Inferior parietal cortex (tissue), 1 donor: ENCODE results near the gene ZNF445.
"Not testable (repeated sequence)": the region's sequence is repeated elsewhere in the genome, so short reads cannot be mapped to it uniquely, and the experiment has no call there.

Source experiments
- DNase-seq: peaks from one replicate; pipeline ENCODE4 v3.0.0-alpha.2; 2016; ENCODE audit errors: extremely low spot score

Gene ZNF445

DNA sequence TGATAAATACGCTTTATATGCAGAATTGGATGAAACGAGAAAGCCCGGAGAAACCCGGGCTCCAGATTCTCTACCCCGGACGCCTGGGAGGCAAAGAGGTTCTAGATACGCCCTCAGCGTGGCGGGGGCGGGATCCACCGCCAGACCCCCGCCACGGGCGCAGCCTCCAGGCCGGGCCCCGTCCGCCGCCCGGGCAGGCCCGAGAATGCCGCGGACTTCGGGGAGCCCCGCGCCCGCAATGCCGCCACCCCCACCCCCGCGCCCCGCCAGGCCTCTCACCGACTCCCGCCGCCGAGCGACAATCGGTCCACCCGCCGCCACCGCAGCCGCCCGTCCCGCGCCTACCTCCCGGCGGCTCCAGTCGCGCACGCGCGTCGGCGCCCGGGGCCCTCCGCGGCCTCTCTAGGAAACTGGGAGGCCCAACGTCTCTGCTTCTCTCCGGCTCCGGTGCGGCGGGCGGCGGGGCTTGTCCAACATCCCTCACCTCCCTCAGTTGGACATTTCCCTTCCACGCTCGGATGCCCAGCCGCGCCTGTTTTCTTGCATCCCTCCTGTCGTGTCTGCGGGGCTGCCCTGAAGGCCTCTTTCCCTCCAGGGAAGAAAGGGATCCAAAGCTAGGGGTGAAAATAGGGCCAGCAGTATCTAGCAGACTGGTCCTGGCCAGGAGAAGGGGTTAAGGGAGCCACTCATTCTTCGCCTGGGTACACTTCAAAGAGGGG, at the start of gene ZNF445:
Gene ZNF445 (minus strand): TSS at position 359 of the 719 bp plus-strand sequence. CDS start 22,121 bp downstream, outside the sequence.
- DNase-seq, result peak; percentile 83

DNA sequence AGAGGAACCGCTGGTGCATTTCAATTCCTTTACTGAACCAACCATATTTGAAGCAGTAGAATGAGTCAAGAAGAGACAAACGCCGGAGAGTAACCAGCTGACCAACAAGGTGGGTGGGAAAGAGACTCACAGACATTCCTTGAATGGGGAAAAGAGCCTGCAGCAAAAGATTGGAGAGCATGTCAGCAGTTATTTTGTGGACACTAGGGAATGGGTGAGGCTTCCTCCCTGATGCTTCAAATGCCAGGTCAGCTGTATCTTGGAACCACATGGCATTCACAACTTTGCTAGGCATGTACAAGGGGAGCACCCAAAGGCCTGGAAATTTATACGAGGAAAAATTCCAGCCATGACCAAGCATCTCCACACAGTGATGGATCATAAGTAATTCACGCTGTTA, 47.6 kb upstream of the ZNF445 start:
- DNase-seq, result no peak

- no peak for DNase-seq
Measured at GRCh38 chr3:44522494-44522933, 45.0 kb upstream of the ZNF445 start.

- no peak for DNase-seq
Measured at GRCh38 chr3:44521721-44522120, 44.3 kb upstream of the ZNF445 start.

GRCh38 chr3:44518782-44519156, 41.3 kb upstream of the ZNF445 start:
- DNase-seq, result no peak

GRCh38 chr3:44516230-44516629, 38.8 kb upstream of the ZNF445 start:
- DNase-seq, result no peak

DNA sequence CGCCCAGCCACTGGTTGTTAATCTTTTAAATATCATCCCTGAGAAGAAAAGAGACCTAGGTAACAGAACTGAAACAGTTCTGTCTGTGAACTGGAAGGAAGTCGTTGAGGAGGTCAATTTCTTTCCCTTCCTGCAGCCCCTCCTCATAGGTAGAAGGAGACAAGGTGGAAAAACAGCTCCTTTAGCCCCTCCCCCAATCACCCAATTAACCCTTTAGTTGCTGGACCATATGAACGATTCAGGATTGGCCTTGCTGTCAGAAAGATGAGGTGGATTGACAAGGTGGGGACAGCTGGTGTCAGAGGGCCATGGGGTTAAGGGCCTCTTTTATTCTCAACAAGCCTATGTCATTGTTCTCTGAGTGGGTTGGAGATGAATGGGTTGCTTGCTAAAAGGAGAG, 36.0 kb upstream of the ZNF445 start:
- no peak for DNase-seq

- peak; percentile 6 for DNase-seq
Measured at GRCh38 chr3:44511238-44511566, 33.7 kb upstream of the ZNF445 start.

GRCh38 chr3:44510000-44510368, 32.5 kb upstream of the ZNF445 start:
- peak; percentile 31 for DNase-seq

GRCh38 chr3:44509393-44509921, 32.0 kb upstream of the ZNF445 start:
- DNase-seq, result peak; percentile 7

DNA sequence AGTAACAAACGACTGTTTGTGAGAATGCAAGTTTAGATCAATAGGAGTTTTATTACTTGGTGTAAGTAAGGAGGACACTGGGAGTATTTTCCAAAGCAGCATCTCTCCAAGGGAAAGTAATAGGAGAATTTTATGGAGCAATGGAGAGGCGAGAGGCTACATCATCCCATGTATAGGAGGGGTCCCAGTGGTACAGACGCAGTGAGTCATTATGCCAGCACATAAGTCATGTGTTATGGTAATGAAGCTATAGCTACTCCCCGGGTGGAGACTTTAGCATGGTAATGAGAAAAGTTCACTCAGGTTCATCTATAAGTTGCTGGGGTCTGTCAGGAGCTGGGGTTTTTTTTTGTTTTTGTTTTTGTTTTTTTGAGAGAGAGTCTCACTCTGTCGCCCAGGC, 29.5 kb upstream of the ZNF445 start:
- DNase-seq, result no peak

DNA sequence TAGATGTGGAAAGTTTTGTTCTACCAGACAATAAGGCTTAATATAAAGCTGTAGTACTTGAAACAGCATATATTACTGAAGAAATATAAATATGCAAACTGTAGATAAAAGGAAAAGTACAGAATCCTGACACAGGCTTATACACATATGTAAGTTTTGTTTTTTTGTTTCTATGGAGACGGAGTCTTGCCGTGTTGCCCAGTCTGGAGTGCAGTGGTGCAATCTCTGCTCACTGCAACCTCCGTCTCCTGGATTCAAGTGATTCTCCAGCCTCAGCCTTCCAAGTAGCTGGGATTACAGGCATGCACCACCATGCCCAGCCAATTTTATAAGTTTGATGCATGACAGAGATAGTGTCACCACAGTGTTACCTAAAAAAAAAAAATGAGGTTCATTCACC, 29.1 kb upstream of the ZNF445 start:
- no peak for DNase-seq

DNA sequence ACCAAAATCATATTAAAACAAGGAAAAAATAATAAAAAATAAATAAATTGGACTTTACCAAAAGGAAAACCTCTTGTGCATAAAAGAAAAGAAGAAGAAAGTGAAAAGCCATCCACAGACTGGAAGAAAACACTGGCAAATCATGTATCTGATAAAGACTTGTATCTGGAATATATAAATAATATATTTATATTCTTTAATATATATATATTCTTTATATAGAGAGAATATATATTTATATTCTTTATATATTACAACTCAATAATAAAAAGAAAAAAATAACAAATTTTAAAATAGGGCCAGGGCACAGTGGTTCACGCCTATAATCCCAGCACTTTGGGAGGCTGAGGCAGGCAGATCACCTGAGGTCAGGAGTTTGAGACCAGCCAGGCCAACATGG, 27.1 kb upstream of the ZNF445 start:
- no peak for DNase-seq

GRCh38 chr3:44503178-44503577, 25.7 kb upstream of the ZNF445 start:
- DNase-seq, result not testable (repeated sequence)

DNA sequence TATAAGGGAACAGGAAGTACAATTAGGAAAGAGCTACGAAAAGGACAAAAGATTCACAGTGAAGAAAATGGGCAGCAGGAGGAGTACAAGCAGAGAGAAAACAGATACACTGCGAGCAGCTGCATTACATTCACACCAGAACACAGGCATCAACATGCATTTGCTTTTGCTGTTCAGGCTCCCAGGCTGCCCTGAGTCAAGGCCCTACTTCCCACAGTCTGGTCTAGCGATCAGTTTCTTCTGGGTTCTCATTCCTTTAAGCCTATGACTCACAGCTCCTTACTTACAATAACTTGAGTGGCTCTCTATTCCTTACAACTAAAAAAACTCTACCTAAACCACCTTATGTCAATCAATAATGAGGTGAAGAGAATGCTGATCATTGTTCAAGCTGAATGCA, 24.5 kb upstream of the ZNF445 start:
- DNase-seq, result no peak

GRCh38 chr3:44499899-44500168, 22.4 kb upstream of the ZNF445 start:
- not testable (repeated sequence) for DNase-seq

- no peak for DNase-seq
Measured at GRCh38 chr3:44499149-44499898, 21.9 kb upstream of the ZNF445 start.

DNA sequence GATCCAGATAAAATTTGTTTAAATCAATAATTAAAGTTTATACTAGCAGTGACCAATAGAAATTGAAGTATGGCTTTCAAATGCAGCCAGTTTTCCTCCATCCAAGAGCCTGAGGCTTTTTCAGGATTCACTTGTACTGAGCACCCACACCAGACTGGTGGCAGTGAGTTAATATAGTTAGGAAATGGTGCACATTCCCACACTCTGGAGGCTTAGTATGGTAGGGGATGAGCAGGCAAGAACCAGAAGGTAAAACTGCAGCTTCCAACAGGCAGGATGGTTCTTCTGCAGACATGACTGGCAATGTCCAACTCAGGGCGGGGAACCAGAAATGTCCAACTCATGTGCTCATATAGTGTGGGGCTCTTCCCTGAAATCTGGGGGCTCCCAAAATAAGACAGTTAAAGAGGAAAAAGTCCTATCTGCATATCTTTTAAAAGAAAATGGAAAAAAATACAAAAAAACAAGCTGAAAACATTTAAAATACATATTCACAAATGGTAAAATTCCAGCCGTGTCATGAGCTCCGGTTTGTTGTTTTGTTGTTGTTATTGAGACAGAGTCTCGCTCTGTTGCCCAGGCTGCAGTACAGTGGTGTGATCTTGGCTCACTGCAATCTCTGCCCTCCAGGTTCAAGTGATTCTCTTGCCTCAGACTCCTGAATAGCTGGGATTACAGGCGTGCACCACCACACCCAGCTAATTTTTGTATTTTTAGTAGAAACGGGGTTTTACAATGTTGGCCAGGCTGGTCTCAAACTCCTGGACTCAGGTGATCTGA, 18.4 kb upstream of the ZNF445 start:
- DNase-seq, result no peak

DNA sequence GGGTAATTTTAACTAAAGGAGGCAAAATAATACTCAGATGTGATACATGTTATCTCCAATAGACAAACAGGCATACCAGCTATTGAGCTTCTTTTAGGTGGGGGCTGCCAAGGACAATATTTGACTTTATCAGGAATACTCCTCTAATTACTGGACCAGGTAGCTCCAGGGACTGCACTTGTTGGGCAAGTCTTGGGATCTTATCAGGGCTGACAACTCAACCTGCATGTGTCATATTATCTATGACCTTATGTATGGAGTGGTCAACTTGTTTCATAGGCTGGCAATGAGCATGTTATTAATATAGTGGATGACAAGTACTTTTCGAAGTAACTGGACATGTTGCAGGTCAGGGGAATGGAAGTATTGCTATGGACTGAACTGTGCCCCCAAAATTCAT, 15.0 kb upstream of the ZNF445 start:
- DNase-seq, result no peak

DNA sequence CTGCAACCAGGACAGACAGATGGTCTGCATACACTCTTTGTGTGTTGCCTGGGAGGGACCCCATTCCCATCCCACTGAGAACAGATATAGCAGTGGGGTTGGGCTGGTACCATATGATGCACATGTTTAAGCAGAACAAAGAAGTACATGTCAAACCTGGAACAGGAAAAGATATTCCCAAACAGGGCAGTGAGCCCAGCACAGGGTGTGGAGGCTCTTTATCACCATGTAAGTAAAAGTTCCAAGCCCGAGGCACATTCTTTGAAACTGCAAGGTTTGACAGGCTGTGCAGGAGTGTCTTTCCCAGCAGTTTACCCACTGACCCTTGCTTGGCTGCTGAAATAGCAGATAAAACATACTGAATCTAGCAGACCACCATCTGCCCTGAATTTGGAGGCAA, 5.3 kb upstream of the ZNF445 start:
- no peak for DNase-seq

DNA sequence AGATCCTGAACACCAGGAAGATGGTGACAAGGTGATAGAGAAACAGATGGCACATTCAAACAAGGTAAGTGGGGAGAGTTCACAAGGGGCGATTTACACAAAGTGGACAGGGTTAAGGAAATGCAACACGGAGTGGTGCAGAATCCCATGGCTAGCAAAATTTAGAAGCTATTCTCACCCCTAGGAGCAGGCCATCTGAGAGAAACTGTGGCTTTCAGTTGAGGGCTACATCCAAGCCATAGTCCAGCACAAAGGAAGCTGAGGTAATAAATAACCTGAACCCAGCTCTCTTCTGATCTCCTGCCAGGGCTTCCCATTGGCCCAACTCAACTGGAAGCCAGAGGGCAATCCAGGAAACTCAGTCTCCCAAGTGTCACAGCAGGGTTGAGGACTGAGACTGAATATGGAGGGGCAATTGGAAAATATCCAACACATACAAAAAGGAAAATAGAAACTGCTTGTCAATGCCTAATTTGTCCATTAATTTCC, 1.2 kb upstream of the ZNF445 start:
- DNase-seq, result no peak

DNA sequence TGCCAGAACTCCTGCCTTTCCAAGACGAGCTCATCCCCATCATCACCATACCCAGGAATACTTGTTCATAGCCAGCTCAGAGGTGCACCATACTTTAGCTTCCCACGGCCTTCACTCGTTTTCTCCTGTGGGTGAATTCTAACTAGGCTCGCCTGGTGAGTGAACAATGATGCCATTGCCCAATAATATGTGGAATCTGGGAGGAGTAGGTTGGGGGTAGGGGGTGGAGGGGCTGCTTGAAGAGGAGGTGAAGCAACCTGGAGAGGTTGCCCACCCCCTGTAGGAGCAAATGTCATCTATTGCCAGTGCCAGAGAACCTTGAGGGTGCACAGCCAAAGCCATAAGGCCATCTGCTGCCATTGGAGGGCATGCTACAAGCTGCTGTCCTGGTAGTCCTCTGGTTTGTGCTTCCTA, 592 bp upstream of the ZNF445 start:
- peak; percentile 23 for DNase-seq

- peak; percentile 49 for DNase-seq
Measured at GRCh38 chr3:44476963-44477311, 533 bp downstream of the ZNF445 start.
